Right forelimb (tissue), 1 donor: Measurements from ENCODE around the gene CBFB.
"Not testable (repeated sequence)": the region's sequence is repeated elsewhere in the genome, so short reads cannot be mapped to it uniquely, and the experiment has no call there.

Experiments
- DNase-seq: peaks from one replicate; pipeline ENCODE4 v3.0.0-alpha.2; 2018

Gene CBFB

DNA sequence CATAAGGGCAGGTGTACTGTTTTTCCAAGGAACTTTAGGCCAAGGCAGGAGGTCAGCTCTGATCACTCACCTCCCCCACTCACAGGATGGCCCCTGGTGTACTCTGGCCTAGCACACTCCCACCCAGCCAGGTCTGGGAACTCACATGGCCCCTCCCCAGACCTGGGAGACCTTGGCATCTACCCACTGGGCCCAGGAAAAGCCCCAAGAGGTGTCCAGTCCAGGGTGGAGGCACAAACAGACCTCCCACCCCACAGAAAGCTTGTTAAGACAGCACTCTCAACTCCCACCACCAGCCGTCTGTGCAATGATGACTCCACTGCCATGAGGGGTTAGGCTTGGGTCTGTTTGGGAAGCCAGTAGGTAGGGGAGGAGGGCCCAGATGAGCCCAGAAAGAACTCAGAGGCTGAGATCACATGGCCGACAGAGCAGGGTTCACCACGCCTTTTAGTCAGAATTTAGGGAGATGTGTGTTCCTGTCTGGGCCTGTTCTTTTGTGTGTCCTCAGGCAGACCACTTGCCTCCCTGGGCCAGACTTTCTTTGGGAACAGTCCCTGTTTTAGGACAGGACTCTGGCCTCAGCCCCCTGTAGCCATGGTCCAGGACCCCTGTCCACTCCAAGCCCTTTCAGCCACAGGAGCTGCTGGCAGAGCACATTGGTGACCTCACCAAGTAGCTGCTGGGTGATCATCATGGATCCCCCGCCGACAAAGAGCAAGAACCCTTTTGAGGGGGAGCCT lies 12.1 kb upstream of the CBFB start:
- DNase-seq, result no peak

DNA sequence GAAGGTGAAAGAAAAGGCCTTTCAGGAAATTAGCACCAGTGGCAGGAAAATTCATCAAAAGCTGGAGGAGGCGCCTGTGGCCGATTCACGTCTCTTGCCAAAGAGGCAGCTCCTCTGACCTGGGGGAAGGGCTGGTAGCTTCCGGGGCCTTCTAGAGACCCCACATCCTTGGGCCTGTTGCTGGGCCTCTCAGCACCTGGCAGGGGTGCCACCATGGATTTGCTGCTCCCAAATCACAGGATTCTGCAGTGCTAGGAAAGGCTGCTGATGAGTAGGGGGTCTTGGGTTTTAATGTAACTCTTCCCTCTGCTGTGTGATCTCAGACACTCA lies 11.6 kb upstream of the CBFB start:
- no peak for DNase-seq

DNA sequence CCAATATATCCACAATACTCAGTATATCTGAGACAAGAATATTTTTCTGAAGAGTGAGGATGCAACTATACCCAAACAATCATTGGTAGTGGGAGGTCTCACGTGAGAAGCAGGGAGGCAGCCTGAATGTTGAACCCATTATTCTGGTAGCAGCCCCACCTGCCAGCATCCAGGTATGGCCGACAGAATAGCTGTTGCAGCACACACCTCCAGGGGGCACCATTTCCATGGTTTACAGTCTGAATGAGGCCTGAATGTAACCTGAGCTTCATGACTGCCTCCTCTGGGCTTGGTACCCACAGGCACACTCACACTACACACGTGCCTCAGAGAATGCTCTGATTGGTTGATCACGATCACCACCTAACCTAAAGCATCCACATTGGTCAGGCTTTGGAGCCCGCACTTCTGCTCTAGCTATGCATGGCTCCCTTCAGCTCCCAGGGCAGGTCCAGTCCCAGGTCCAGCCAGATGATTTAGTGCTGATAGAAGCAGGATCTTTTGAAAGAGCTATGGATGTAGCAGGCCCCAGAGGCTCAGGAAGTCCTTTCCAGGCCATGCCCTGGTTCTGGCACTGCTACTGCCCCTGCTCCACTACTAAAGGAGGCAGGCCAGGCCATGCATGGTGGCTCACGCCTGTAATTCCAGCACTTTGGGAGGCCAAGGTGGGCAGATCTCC lies 11.0 kb upstream of the CBFB start:
- peak; percentile 77 for DNase-seq

DNA sequence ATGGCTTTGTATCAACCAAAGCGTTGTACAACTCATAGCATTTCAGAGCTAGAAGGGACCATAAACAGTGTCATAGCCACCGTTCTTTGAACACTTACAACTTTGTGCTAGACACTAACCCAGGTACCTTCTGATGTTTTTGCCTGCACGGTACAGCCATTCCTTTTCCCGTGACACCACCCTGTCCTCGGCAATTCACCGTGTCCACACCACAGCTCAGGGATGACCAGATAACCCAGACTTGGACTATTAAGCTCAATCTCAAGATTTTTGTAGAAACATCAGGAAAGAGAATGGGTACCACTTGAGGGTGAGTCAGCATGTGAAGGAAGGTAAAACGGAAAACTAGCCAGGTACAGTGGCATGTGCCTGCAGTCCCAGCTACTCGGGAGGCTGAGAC lies 9.8 kb upstream of the CBFB start:
- no peak for DNase-seq

DNA sequence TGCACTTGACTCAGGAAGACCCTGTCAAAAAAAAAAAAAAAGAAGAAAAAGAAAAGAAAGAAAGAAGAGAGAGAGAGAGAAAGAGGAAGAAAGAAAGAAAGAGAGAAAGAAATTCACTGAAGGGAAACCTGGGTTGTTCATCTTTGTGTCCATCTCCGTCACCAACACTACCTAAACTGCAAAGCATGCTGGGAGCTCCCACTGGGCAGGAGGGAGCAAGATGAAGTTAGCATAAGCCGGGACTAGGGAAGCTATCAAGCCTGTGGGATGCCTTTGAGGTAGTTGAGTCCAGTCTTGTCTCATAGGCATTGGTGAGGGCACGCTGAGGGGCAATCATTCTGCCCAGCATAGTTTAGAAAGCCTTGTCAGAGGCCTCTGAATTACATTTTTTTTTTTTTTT lies 7.6 kb upstream of the CBFB start:
- DNase-seq, result no peak

DNA sequence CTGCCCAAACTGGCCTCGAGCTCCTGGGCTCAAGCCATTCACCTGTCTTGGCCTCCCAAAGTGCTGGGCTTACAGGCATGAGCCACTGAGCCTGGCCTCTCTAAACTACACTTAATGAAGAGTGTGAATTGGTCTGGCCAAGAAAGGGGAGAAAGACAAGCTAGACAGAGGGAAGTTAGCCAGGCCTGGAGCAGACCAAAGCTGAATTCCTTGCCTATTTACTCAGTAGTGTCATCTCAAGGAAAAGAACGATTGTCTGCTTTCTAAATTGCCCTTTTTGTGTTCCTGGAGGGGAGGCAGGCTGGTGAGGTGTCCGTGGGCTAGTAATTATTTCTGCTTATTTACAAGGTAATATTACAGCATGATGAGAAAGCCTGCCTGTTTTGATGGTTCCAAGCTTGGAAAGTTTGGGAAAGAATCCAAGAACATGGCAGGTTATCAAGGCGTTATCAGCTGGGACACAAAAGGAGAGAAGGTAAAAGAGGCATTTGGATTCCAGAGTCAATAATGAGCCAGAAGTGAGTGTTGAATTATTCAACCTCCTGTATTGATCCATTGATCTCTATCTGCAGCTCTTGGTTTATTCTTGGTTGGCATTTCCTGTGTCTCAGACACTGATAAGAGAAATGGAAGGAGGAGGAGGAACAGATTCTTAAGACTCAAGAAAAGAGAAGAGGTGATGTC lies 6.3 kb upstream of the CBFB start:
- no peak for DNase-seq

DNA sequence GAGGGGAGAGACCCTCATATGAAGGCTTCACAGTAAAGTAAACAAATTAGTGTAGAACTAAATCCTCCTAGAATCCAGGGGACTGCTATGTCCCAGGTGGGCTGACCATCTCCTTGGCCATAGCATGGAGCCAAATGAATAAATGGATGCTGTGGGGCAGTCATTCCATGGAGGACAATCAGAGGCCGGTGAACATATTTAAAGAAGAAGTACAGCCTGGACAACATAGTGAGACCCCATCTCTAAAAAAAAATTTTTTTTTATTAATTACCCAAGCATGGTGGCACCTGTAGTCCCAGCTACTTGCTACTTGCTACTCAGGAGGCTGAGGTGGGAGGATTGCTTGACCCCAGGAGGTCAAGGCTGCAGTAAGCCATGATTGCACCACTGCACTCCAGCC lies 5.3 kb upstream of the CBFB start:
- no peak for DNase-seq

DNA sequence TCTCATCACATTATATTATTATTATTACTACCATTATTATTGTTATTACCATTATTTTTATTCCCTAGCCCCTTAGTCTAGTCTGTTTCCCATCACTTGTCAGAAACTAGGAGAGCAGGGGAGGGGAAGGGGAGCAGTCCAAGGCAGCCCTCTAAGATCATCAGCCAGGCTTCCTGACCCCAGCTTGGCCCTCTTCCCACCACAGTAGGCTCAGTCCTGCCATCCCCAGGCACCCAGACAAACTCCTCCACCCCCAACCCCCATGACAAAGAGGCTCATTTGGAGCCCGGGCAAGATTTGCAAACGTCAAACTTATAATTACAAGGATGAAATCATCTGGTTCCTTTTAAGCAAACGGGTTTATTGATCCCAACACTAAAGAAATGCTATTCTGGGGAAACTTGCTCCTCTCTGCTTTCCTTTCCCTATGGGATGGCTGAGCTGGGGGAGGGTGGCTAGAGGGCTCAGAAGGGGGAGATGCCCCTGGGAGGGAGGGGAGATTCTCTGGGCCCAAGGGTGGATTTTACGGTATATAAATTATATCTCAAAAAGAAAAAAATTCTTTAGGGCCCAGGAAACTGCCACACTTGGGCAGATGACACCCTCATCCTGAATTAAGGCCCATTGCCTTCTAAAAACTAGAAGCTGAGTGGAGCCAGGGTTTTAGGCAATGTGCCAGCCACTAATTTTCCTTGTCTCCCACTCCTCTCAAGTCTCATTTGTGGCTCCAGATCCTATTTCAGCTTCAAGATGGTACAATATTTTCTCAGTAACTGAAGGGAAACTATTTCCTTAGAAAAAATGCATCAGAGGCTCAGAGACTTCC lies 4.4 kb upstream of the CBFB start:
- DNase-seq, result no peak

DNA sequence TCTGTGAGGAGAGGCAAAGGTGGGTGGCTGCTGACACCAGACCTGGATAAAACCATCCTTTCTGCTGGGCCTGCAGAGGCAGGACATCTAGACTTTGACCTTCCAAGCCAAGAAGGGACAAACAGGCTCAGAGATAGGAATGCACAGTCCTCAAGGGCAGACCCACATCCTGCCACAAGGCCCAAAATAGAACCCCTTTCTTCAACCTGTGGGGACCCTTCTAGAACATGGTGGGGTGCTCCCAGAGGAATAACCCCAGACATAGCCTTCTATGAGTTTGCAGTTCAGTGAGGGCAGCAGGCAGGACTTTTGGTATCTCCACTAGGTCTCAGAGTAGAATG lies 3.8 kb upstream of the CBFB start:
- DNase-seq, result no peak

DNA sequence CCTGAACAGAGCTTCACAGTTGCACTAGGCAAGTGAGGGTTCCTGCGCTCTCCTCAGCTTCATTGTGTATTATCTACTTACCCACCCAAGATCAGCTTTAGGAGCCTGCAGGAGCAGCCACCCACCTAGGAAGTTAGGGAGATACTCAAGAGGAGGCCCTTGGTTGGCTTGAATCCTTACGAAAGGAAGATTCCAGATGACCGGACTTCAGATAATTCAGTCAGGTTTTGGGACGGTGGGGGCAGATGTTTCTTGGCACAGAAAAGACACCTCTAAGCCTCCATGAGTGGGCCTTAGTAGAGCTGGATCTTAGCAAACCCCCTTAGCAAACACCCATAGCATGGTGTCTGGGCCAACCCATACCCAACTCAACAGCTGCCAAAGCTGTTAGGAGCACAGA lies 2.4 kb upstream of the CBFB start:
- no peak for DNase-seq

DNA sequence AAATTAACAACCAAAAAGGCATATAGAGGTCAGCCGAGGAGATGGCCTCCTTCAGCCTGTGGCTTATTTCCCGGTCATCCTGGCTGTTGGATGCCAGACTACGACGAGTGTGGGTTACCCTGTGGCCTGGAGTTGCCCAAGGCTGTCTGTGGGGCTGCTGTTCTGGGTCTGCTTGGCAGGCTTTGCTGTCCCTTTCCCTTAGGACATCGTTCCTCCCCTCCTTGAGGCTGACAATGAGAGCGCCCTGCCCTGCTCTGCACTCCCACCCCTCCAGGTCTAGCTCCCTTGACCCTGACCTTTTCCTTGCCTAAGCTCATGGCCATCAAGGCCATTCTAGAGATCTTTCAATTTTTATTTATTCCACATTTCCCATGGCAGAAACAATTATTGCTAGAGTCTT lies 1.9 kb upstream of the CBFB start:
- DNase-seq, result no peak

DNA sequence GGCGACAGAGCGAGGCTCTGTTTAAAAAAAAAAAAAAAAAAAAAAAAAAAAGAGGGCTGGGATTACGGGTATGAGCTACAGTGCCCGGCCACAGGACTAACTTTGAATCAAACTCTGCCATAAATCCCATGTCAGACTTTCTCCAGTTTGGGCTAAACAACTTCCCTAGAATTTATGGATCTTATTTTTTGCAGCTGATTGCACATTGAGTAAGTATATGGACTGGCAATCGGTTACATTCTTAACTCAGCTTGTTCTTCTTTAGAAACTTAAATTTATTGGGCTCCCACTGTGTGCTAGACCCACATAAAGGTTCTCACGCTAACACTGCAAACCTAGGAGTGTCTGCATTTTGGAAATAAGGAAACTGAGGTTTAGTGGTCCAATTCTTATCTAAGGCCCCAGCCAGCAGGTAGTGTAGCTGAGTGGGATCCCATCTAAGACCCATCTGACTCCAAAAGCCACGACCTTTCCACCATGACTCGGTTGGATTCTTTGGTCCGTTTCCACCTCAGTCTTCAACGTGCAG lies 718 bp upstream of the CBFB start:
- no peak for DNase-seq

DNA sequence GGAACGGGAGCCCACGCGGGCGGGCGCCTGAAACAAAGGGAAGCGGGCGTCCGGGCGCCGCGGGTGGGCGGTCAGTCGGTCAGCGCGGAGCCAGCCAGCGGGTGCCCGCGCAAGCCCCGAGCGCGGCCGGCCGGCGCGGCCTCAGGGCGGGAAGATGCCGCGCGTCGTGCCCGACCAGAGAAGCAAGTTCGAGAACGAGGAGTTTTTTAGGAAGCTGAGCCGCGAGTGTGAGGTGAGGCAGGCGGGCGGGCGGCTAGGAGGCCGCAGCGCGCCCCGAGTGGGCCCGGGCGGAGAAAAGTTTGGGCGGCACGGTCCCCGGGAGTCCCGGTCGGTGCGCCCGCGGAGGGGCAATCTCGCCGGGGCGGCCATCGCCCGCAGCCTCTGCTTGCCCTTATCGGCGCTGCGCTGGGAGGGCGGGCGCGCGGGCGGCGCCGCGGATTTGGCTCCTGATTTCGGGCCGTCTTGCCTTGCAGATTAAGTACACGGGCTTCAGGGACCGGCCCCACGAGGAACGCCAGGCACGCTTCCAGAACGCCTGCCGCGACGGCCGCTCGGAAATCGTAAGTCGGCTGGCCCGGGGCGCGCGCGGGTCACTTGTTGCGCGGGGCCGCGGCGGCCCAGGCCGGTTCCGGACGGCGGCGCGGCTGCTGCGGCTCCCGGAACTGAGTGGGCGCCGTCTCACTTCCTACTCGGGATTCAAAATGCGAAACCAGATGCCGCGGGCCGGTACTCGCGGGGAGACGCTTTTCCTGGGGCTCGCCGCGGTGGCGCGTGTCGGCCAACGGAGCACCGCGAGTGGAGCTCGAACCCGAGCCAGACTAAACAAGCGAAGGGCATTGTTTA lies 526 bp downstream of the CBFB start:
- peak; percentile 81 for DNase-seq

DNA sequence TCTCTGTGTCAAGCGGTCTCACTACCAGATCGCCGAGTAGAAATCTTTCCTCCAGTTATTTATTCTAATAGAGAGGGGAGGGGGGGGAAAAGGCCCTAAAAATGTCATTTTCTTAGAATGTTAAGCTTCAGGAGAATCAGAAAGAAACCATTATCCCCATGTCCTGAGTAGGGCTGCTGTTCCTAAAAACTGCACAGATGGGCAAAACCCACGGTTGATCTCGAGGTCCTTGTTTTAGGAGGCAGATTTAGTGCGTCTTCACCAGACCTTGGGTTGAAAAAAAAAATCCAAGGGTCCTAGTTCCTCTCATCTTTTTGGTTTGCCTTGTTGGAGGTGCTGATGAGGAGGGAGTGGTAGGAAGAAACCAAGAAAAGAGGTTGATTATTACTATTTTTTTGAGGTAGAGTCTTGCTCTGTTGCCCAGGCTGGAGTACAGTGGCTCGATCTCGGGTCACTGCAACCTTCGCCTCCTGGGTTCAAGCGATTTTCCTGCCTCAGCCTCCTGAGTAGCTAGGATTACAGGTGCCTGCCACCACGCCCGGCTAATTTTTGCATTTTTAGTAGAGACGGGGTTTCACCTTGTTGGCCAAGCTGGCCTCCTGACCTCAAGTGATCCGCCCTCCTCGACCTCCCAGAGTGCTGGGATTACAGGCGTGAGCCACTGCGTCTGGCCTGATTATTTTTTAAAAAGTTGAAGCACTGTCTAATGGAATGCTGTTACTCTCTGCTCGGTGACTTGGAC lies 1.4 kb downstream of the CBFB start:
- DNase-seq, result no peak

DNA sequence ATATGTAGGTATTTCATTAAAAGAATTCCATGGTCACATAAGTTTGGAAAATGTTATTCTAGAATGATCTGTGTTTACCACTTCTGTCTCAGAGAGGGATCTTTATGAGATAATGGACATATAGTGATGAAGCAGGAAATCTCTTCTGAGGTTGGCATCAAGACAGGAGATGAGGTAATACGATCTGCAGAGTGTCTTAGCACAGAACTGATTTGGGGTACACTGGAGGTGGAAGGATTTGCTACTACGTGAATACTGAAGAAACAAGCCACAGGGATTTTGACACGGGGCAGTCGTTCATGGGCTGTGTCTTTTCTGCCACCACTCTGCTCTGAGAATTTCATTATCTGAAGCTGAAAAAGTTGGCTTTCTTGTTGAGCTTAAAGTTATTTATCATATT lies 5.5 kb downstream of the CBFB start:
- DNase-seq, result no peak

DNA sequence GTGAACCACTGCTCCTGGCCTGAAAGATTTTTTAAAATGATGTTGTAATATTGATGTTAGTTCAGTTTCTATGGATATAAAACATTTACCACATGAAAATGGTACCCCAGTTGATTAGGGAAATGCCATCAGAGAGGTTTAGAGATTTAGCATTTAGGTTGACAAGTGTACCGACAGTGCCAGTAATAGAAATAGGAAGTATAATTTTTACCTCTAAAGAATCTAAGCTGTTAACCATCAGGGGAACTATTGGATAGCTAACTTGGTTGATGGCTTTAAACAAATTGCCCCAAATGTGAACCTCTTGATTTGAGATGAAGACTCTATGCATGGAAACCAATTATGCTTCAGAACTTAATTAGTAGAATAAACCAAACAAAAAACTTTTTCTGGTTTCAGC lies 6.4 kb downstream of the CBFB start:
- no peak for DNase-seq

DNA sequence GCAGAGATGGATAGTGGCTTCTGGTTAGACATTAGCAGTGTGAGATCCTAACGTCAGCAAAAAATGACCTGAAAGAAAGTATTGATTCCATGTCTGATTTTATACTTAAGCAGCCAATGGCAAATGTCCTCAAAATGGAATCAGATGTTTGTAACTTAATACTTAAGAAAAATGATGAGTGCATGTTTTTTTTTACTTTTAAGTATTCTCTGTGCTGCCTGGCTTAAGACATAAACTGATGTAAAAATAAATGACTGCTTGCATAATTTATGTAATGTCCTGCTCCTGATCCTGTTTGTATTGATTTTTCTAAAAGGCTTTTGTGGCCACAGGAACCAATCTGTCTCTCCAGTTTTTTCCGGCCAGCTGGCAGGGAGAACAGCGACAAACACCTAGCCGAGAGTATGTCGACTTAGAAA lies 7.4 kb downstream of the CBFB start:
- DNase-seq, result no peak

DNA sequence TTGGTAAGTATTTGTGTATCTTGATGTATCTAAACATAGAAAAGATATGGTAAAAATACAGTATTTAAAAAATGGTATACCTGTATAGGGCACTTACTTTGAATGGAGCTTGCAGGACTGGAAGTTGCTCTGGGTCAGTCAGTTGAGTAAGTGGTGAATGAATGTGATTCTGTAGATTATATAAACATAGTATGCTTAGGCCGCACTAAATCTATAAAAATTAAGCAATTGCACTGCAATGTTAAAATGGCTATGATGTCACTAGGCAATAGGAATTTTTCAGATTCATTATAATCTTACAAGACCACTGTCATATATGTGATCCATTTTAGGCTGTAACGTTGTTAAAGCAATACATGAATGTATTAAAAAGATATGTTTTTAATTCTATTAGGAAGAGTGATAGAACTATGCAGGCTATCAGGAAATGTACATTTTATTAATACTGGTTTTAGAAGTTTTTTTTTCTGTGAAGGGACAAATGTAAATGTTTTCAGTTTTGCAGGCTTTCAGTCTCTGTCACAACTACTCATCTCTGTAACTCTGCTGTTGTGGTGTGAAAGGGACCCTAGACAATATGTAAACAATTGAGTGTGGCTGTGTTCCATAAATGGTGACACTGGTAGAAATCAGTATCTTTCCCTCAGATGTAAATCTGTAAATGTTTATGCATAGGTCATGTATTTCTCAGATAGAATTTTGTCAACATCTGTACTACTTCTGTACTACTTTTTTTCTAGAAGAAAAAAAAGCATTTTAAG lies 10.5 kb downstream of the CBFB start:
- no peak for DNase-seq

DNA sequence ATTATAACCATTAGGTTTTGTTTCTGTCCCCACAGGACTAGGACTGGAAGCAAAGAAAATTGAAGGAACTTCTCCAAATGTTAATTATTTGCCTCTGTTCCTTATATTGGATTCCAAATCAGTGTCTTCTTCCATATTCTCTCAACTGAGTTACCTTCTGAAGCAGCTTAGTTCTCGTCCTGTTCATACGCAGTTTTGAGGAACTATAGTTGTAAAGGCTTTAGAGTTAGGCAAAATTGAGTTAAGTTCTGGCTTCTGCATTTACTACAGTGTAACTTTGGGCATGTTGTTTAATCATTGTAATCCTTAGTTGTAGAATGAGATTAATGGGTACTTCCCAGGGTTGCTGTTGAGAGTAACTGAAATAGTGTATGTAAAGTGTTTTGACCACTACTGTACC lies 11.2 kb downstream of the CBFB start:
- no peak for DNase-seq

DNA sequence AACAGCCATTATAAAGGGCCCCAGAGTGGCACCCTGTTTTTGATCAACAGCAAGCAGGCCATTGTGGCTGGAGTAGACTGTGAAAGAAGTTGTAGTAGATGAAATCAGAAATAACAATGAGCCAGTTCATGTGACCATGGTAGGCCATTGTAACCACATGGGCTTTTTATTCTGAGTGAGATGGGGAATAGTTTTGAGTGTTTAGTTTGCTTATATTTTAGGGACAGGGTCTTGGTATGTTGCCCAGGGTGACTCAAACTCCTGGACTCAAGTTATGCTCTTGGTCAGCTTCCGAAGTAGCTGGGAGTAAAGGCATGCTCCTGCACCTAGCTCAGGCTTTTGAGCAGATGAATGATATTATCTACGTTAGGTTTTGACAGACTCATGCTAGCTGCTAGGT lies 12.0 kb downstream of the CBFB start:
- no peak for DNase-seq

DNA sequence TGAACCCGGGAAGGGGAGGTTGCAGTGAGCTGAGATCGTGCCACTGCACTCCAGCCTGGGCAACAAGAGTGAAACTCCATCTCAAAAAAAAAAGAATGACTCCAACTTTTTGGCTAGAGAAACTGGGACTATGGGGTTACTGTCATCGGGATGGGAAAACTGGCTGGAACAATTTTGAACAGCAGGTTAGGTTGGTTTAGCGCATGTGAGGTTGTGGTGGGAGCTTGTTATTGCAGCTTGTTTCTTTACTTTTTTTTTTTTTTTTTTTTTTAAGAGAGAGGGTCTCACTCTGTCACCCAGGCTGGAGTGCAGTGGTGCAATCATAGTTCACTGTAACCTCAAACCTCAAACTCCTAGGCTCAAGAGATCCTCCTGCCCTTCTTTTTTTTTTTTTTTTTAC lies 12.6 kb downstream of the CBFB start:
- not testable (repeated sequence) for DNase-seq
